Stimulated activated CD8-positive, alpha-beta memory T cell treated with anti-CD3 and anti-CD28 coated beads, Interleukin-12 subunit alpha, Interleukin-12 subunit beta, amount 100 ng/mL, for 24 hours (primary cell): ENCODE results near the gene PATJ.
"Not testable (repeated sequence)": the region's sequence is repeated elsewhere in the genome, so short reads cannot be mapped to it uniquely, and the experiment has no call there.

Experiments
- DNase-seq: peaks from one replicate; pipeline ENCODE4 v3.0.0-alpha.2; 2020; ENCODE audit errors: extremely low read depth

Gene PATJ

DNA sequence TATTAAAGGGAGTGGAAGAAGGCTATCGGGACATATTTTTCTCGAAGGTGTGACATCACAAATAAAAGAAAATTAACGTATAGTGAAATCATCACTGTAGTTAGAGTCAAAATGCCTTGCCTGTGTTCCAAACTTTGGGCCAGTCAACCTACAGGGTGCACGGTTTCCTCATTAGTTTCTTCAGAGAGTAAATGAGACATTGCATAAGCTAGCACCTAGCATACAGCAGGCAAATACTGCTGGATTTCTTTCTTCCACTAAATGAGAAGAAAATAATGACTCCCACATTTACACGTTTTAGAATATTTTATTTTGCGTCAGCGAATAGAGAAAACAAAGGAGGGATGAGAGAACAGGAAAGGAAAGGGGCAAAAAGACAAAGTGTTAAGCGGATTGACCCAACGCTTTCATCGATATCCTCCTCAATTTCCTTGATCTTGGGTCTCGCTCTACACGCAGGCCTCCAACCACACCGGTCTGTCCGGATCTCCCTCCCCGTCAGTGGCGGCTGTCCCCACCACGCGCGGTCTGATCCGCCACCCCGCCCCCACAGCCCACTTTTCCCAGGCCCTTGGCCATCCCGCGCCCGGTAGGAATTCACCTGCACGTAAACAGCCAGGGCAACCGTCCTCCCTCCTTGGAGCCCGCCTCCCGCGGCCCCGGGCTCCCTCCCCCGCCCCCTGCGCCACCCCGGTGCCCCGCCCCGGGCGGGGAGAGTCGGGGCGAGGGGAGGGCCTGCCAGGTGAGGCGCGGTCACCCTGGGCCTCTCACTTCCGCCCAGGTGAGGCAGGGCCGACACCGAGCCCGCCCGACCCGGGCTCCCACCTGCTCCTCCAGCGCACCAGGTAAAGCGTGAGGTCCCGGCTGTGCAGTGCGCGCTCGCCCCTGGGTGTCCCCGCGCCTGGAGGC lies at the start of gene PATJ:
PATJ (plus strand) TSS at position 770 of the 909 bp plus-strand sequence. CDS start 20,413 bp downstream, outside the sequence.
- peak; percentile 12 for DNase-seq

DNA sequence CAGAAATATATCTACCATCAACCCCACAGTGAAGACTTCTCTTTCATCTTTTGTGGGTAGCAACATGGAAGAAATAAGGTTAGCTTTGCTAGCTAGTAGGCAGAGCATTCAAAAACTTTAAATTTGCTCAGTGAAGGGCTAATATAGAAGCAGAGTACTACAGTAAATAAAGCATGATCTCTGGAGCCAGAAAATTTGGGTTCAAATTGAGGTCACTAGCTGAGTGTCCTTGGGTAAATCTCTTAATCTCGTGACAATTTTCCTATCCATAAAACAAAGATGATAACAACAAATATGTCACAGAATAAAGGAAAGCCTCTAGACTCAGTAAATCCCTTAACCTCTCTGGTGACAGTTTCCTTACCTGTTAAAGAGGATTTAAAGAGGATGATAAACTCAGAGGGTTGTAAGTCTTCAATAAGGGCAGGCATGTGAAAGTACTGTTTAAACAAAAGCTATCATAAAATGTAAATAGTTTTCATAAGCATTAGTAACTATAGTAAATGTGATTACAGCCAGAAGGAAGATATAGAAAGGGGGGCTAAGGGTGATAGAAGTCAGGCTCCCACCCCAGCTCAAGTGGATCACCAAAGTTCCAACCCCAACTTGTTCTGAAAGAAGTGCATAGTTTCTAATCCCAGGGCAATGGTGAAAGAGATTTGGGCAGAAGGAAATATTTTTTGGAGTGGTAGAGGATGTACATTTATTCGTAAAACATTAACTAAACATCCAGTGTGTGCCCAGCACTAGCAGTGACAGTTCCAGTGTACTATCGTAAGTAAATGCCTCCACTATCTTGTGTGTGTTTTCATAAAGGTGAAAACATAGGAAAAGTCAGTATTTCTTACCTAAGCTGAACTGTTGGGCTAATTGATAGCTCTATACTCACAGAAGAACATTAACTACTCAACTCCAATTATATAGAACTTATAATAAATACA lies 42.1 kb upstream of the PATJ start:
- DNase-seq, result no peak

DNA sequence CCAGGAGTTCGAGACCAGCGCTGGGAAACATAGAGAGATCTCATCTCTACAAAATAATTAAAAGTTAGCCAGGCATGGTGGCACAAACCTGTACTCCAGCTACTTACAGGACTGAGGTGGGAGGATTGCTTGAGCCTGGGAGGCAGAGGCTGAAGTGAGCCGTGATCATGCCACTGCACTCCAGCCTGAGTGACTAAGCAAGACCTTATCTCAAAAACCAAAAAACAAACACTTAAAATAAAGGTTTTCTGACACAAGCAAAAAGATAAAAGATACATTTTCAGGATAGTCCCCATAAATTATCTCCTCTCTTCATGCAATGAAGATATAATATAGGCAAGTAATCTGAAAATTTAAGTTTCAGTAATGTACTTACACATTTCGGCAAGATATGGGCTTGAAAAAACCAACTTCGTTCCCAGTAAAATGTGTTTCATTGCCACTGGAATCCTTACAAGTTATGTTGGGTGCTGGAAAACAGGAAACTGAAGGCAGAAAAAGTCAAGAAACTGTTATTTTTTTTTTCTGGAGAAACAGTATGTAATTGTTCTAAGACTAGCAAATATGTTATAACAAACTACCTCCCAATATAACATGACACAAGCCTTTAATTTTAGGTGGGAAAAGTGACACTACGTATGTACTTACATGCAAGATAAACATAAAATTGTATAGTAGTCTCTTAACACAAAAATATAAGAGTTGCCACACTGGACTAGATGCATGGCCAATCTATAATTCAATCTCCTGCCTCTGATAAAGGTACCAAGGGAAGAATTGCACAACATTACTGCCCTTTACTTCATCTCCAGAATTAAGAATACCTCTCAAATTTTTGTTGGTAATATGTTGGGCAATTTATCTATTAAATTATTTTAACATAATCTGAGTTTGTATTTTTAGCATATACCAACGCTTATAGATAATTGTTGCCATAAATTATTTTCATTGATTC lies 33.0 kb upstream of the PATJ start:
- no peak for DNase-seq

DNA sequence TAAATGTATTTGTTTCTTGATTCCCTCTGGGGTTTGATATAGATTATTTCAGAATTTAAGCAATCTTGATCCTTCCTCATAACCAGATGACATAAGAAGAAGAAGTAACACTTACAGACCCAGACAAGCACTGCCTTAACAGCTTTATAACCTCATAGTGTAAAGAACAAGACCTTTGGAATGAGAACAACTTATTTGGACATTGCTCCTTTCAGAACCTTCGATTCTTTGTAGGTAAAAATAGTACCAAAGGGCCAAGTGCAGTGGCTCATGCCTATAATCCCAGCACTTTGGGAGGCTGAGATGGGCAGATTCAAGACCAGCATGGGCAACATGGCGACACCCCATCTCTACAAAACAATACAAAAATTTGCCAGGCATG lies 32.4 kb upstream of the PATJ start:
- DNase-seq, result no peak

DNA sequence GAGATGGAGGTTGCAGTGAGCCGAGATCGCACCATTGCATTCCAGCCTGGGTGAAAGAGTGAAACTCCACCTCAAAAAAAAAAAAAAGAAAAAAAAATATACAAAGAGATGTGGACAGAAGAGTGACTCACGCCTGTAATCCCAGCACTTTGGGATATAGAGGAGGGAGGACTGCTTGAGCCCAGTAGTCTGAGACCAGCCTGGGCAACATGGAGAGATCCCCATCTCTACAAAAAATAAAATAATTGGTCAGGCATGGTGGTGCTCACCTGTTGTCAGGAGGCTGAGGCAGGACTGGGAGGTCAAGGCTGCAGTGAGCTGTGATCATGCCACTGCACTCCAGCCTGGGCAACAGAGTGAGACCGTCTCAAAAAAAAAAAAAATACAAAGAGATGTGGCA lies 31.0 kb upstream of the PATJ start:
- DNase-seq, result not testable (repeated sequence)

GRCh38 chr1:61711969-61712368 lies 30.3 kb upstream of the PATJ start:
- DNase-seq, result no peak

- DNase-seq, result not testable (repeated sequence)
These were observed 23.1 kb upstream of the PATJ start for GRCh38 chr1:61718996-61719663.

DNA sequence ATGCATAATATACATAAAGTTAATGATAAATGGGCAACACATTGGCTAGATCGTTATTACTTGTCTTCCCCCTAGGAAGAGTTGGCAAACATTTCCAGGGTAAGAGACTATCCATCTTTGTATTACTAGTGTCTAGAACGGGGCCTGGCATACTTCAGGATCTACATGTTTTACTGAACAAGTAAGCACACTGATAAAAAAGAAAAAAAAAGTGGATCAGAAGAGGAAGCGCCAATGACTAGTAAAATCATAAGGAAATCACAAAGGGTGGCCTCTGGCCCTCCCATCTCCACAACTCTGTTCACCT lies 17.8 kb upstream of the PATJ start:
- DNase-seq, result no peak

GRCh38 chr1:61724813-61725694 lies 17.2 kb upstream of the PATJ start, which contains the start of gene TM2D1:
Gene TM2D1 (minus strand): TSS chr1:61725141. CDS start chr1:61725120, 21 bp downstream.
- DNase-seq, result peak; percentile 69

DNA sequence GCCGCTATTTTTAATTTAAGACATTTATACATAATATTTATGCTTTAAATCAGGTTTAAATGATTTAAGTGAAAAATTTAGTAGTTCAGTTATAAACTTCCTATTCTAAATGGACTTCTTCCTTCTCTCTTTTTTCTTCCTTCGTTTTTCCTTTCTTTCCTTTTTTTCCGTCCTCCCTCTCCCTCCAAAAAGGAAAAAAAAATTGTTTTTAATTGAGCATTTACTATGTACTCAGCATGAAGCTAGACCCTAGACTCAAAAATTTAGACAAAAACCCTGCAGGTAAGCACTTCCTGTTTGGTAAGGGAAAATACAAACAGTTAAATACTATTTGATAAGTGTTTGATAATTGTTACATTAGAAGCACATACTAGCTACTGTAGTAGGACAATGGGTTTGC lies 14.7 kb upstream of the PATJ start:
- DNase-seq, result no peak

DNA sequence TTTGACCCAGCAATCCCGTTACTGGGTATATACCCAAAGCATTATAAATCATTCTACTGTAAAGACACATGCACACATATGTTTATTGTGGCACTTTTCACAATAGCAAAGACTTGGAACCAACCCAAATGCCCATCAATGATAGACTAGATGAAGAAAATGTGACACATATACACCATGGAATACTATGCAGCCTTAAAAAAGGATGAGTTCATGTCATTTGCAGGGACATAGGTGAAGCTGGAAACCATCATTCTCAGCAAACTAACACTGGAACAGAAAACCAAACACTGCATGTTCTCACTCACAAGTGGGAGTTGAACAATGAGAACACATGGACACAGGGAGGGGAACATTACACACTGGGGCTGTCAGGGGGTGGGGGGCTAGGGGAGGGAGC lies 11.6 kb upstream of the PATJ start:
- not testable (repeated sequence) for DNase-seq

DNA sequence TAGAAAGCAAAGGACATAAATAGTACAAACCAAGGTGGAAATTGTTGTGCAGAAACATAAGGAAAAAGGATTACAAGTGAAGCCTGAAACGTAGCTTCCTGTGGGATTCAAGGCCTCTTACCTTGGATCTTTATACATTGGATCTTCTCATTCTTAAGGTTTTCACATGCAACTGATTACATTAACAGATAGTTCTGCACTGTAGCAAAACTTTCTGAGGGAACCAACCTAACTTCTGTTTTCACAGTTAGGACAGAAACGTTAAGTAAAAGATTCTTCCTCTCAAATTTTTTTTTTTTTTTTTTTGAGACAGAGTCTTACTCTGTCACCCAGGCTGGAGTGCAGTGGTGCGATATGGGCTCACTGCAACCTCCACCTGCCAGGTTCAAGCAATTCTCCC lies 9.6 kb upstream of the PATJ start:
- no peak for DNase-seq

DNA sequence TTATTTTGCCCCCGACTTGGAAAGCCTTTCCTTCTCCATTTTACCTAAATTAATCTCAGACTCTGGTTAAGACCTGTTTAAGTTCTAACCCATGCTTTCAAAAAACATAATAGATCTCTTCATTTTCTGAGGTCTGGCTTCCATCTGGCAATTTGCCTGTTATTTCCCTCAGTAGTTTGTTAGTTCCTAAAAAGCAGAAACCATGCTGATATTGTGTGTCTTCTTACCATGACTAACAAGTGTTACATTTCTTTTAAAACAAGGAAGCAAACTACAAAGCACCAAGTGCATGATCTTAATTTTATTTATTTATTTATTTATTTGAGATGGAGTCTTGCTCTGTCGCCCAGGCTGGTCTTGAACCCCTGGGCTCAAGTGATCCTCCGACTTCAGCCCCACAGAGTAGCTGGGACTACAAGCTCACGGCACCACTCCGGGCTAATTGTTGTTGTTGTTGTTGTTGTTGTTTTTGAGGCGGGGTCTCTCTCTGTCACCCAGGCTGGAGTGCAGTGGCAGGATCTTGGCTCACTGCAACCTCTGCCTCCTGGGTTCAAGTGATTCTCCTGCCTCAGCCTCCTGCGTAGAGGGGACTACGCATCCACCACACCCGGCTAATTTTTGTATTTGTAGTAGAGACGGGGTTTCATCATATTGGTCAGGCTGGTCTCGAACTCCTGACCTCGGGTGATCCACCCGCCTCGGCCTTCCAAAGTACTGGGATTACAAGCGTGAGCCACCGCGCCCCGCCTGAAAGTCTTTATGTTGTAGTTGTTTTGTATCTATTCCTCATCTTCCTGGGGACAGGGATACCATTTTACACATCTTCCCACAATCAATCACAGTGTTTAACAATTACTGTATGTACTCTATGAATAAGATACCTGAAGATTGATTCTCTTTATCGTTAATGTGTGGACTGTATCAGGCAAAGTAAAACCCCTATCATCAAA lies 1.3 kb upstream of the PATJ start:
- DNase-seq, result no peak

DNA sequence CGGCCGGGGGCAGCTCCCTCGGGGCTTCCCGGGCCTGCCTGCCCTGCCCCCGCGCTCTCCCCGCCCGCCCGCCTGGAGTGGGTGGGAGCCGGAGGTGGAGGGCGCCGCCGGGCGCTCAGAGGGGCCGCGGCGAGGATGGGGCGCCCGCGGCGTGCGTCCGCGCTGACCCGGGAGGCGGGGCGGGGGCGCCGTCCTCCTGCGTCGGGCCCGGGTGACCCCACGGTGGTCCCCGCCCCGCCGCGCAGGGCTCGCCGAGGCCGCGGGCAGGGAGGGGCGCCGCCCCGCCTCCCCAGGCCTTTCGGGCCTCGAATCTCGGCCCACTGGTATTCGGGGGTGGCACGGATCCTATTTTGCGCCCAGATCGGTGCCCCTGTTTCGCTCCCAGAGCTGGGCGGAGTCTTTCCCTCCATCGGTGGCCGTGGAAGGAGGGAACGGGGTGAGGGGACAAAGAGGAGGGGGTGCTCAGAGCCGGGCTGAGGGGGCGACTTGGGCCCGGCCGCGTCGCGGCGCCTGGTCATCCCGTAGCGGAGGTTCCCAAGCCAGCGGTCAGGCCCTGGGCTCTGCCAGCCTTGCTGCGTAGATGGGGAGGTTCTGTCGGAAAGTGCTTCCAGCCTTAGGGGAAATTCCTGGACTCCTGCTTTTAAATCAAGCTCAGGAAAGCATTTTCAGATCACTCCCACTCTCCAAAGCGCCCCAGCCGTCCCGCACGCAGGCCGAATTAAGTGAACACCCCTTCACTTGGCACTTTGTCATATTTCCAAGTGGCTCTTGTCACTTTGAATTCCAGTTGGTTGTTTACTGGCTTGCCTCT lies 545 bp downstream of the PATJ start:
- DNase-seq, result no peak

DNA sequence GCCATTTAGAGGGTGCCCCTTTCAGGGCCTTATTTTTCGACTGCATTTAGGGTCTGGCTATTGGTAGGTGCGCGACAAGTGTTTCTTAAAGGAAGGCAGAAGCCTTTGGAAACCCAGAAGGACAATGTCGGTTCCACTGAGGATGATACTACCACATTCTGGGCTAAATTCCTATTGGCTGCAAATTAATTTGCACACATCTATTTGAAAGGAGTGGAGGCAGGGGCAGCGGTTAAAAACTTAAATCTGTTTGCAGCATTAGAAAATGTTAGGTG lies 1.1 kb downstream of the PATJ start:
- no peak for DNase-seq

- no peak for DNase-seq
These were observed 1.7 kb downstream of the PATJ start for GRCh38 chr1:61743716-61744580.

DNA sequence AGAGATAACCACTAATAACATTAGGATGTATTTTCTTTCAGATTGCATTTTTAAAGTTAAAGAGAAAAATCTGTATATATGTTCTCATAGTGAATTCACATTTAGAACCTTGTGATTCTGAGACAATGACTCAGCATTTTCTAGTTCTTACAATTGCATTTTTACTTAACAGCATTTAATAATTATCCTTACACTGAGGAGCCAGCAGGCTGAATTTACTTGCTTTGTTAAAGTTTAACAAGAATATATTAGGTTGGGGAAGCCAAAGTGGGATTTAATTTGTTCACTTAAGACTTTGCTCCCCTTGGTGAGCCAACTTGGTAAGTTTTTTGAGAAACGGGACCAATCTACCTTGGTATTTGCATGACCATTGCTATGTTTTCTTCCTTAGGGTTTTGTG lies 4.5 kb downstream of the PATJ start:
- no peak for DNase-seq
